ENCODE data around the gene HDAC9.

DNA sequence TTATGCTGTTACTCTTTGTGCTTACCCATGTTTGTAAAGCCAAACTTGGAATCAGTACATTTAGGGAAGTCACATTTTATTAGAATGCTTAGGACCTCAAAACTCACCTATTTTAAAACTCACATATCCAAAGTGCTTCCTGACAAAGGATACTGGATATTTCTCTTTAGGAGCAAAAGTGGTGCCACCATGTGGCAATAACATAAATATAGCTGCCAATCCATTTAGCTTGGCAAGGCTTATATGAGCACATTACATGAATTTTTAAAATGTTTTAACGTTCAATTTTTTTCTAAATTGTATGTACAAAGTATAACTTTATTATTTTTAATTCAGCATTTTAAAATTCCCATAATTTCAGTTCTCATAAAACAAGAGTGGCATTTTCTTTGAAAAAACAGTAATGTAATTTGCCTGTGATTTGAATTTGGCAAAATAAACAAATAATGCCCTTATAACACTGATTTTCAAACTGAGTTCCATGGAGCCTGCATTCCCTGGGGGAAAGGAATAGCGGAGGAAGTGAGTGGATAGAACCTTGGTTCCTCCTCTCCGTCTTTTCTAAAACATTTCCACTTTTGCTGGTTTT, 75.4 kb downstream of the HDAC9 start:
- TF ChIP-seq EZH2 (IDR thresholded peaks at IDR 0.05): no peak
- TF ChIP-seq TCF7L2 (IDR thresholded peaks at IDR 0.05; ENCODE audit: borderline replicate concordance, extremely low read depth, insufficient read depth, insufficient read length): no peak
- TF ChIP-seq POLR2A (IDR thresholded peaks at IDR 0.05; ENCODE audit: borderline replicate concordance, extremely low read depth, insufficient read depth, insufficient read length): no peak
- TF ChIP-seq CEBPB (IDR thresholded peaks at IDR 0.05; ENCODE audit: low read depth): no peak
- no peak for TF ChIP-seq SIN3A (IDR thresholded peaks at IDR 0.05; ENCODE audit: low read depth)
